GM23338 (cell line): ENCODE data around the gene CHCHD3. TPM values are rescaled to one million over a fixed set of nuclear protein-coding genes. Genes with fewer than 3 reads are reported as not detected.

ENCODE experiments used
- ATAC-seq: fragments of 200-7000 bp; cut with Tn5 transposase; 3 replicates; pipeline ENCODE4 v1.9.1; 2020
- DNase-seq: peaks from one replicate; pipeline ENCODE4 v3.0.0-alpha.2; 2015; ENCODE audit warnings: low spot score
- H2AFZ ChIP-seq: fragments of 200-600 bp; sonication (generic); 2 replicates; pipeline ENCODE4 v1.8.0; 2016; ENCODE audit warnings: antibody characterized with exemption, mild to moderate bottlenecking, moderate library complexity
- H3F3A ChIP-seq: fragments of 200-600 bp; sonication (generic); replicated peaks from 2 replicates; pipeline ENCODE4 v1.8.0; 2017; ENCODE audit warnings: antibody characterized with exemption, mixed run types, low read depth
- H3K27ac ChIP-seq: fragments of 200-600 bp; sonication (generic); 2 replicates; pipeline ENCODE4 v1.6.1; 2016; ENCODE audit warnings: low read depth
- H3K27me3 ChIP-seq: fragments of 200-600 bp; sonication (generic); 2 replicates; pipeline ENCODE4 v1.8.0; 2016; ENCODE audit warnings: mild to moderate bottlenecking, mixed run types, moderate library complexity; ENCODE audit not compliant: insufficient read depth
- H3K36me3 ChIP-seq: fragments of 200-600 bp; sonication (generic); 2 replicates; pipeline ENCODE4 v1.8.0; 2016; ENCODE audit warnings: mild to moderate bottlenecking; ENCODE audit not compliant: insufficient read depth
- H3K4me1 ChIP-seq: fragments of 200-600 bp; sonication (generic); 2 replicates; pipeline ENCODE4 v1.8.0; 2016; ENCODE audit warnings: mild to moderate bottlenecking, moderate library complexity; ENCODE audit not compliant: insufficient read depth
- H3K4me2 ChIP-seq: fragments of 200-600 bp; sonication (generic); 2 replicates; pipeline ENCODE4 v1.7.1; 2017; ENCODE audit warnings: mixed run types
- H3K4me3 ChIP-seq: fragments of 200-600 bp; sonication (generic); 2 replicates; pipeline ENCODE4 v1.6.1; 2016; ENCODE audit warnings: mixed run types
- H3K79me2 ChIP-seq: fragments of 200-600 bp; sonication (generic); replicated peaks from 2 replicates; pipeline ENCODE4 v1.8.0; 2017; ENCODE audit warnings: mild to moderate bottlenecking; ENCODE audit not compliant: insufficient read depth
- H3K9me2 ChIP-seq: fragments of 200-600 bp; sonication (generic); 2 replicates; pipeline ENCODE4 v1.8.0; 2017; ENCODE audit not compliant: insufficient read depth
- H4K20me1 ChIP-seq: fragments of 200-600 bp; sonication (generic); replicated peaks from 2 replicates; pipeline ENCODE4 v1.8.0; 2017; ENCODE audit warnings: mild to moderate bottlenecking; ENCODE audit not compliant: insufficient read depth
- H3K27ac Mint-ChIP-seq: 2 replicates; pipeline ENCODE4 v1.8.0; 2020; ENCODE audit warnings: inconsistent platforms, mild to moderate bottlenecking, moderate library complexity, mixed read lengths
- H3K27me3 Mint-ChIP-seq: 3 replicates; pipeline ENCODE4 v1.8.0; 2022; ENCODE audit warnings: low read depth, mild to moderate bottlenecking, moderate library complexity, mixed read lengths, inconsistent platforms; ENCODE audit not compliant: insufficient read depth, poor library complexity
- H3K36me3 Mint-ChIP-seq: 3 replicates; pipeline ENCODE4 v1.8.0; 2021; ENCODE audit warnings: low read depth, mild to moderate bottlenecking, inconsistent platforms, moderate library complexity, mixed read lengths
- H3K4me1 Mint-ChIP-seq: 3 replicates; pipeline ENCODE4 v1.8.0; 2020; ENCODE audit warnings: mild to moderate bottlenecking, inconsistent platforms, mixed read lengths
- H3K4me3 Mint-ChIP-seq: 3 replicates; pipeline ENCODE4 v1.8.0; 2021; ENCODE audit warnings: moderate library complexity, mild to moderate bottlenecking, inconsistent platforms, mixed read lengths
- H3K9me3 Mint-ChIP-seq: 3 replicates; pipeline ENCODE4 v1.8.0; 2020; ENCODE audit warnings: moderate library complexity, mild to moderate bottlenecking, inconsistent platforms, mixed read lengths
- CREB1 ChIP-seq: fragments of 250-450 bp; sonication (Bioruptor Pico); IDR thresholded peaks from 2 replicates; pipeline ENCODE4 v1.5.0; 2020; ENCODE audit warnings: low read depth, mild to moderate bottlenecking, moderate library complexity
- ETS1 ChIP-seq: IDR thresholded peaks from 2 replicates; pipeline ENCODE4 v1.6.1; 2016; ENCODE audit warnings: antibody characterized with exemption
- JUNB ChIP-seq: IDR thresholded peaks from one replicate; pipeline ENCODE4 v1.6.1; 2016; ENCODE audit warnings: antibody characterized with exemption; ENCODE audit not compliant: unreplicated experiment
- NANOG ChIP-seq: IDR thresholded peaks from 2 replicates; pipeline ENCODE4 v1.6.1; 2016; ENCODE audit warnings: antibody characterized with exemption, borderline replicate concordance
- POLR2AphosphoS5 ChIP-seq: IDR thresholded peaks from 2 replicates; pipeline ENCODE4 v1.6.1; 2016; ENCODE audit warnings: antibody characterized with exemption, low read depth
- REST ChIP-seq: IDR thresholded peaks from one replicate; pipeline ENCODE4 v1.6.1; 2018; ENCODE audit warnings: antibody characterized with exemption; ENCODE audit not compliant: unreplicated experiment
- STAT1 ChIP-seq: IDR thresholded peaks from one replicate; pipeline ENCODE4 v1.6.1; 2016; ENCODE audit warnings: antibody characterized with exemption; ENCODE audit not compliant: unreplicated experiment
- ZNF114 ChIP-seq: fragments of 250-450 bp; sonication (Bioruptor Pico); IDR thresholded peaks from 2 replicates; pipeline ENCODE4 v1.5.0; 2020; ENCODE audit warnings: mild to moderate bottlenecking, moderate library complexity
- ZNF331 ChIP-seq: fragments of 250-450 bp; sonication (Bioruptor Pico); IDR thresholded peaks from 2 replicates; pipeline ENCODE4 v1.5.0; 2020; ENCODE audit warnings: low read depth, mild to moderate bottlenecking, moderate library complexity
- ZNF462 ChIP-seq: fragments of 250-450 bp; sonication (Bioruptor Pico); IDR thresholded peaks from 2 replicates; pipeline ENCODE4 v1.5.0; 2020; ENCODE audit warnings: mild to moderate bottlenecking, moderate library complexity
- polyA plus RNA-seq: library from polyadenylated mRNA; unstranded; fragments of >200 nt; fragmentation: Nextera tagmentation; extraction: Ambion mirVana; gene quantifications from 2 replicates; pipeline ENCODE4 v1.2.1, GENCODE V29; 2016
- total RNA-seq: library from RNA; depleted of rRNA; stranded (reverse); fragments of >200 nt; shearing (Covaris generic); gene quantifications from 2 replicates; pipeline ENCODE4 v1.2.3, GENCODE V29; 2014
- TF ChIP-seq, protein P1 (sequence below), 2 experiments: fragments of 200-600 bp in 1 of 2; sonication (generic) in 1 of 2; conservative IDR thresholded peaks; 2 replicates each; pipeline versions ENCODE4 v1.5.1 to v1.6.1; 2016 to 2017; ENCODE audit warnings: antibody characterized with exemption in 2 of 2, low read depth in 2 of 2, mild to moderate bottlenecking in 2 of 2, moderate library complexity in 1 of 2

CHCHD3 gene
- total and polyA plus RNA-seq, 2 experiments from 2014 or later, result 107 to 131 TPM

GRCh38 chr7:132861424-132861823 is 220.5 kb downstream of the CHCHD3 start:
- Histone ChIP-seq H3K79me2 (peaks cover 15% of the 10 kb centered on the region), H4K20me1 (peaks cover 3% of the 10 kb centered on the region; the same call in 1 of the 2 replicates), H3K4me3 (no peak overlapping the region), H3F3A (no peaks in the 10 kb centered on the region), H3K9me2 (no peaks in the 10 kb centered on the region; the same call in 1 of the 2 replicates), H3K4me2 (no peak overlapping the region), H2AFZ (no peak overlapping the region), H3K27ac (no peak overlapping the region), H3K4me1 (no peaks in the 10 kb centered on the region; the same call in 1 of the 2 replicates), H3K27me3 (no peaks in the 10 kb centered on the region), H3K36me3 (0 out of 2 replicates have a peak, but pooled peaks cover 3% of the 10 kb centered on the region)
- Mint-ChIP-seq H3K27me3 (peaks cover 3% of the 10 kb centered on the region), H3K27ac (no peak overlapping the region), H3K4me1 (peaks cover 13% of the 10 kb centered on the region), H3K4me3 (no peak overlapping the region), H3K9me3 (no peaks in the 10 kb centered on the region), H3K36me3 (peaks cover 14% of the 10 kb centered on the region; the same call in 2 of the 3 replicates)
- TF ChIP-seq CREB1 (CRISPR knock-in tag), result no peak
- TF ChIP-seq ZNF462 (CRISPR knock-in tag), result no peak
- TF ChIP-seq REST, result no peak
- no peak for TF ChIP-seq NANOG
- TF ChIP-seq POLR2AphosphoS5, result no peak
- TF ChIP-seq JUNB, result no peak
- no peak for TF ChIP-seq ETS1
- no peak for TF ChIP-seq ZNF114 (CRISPR knock-in tag)
- no peak for TF ChIP-seq STAT1
- TF ChIP-seq, protein P1, sequence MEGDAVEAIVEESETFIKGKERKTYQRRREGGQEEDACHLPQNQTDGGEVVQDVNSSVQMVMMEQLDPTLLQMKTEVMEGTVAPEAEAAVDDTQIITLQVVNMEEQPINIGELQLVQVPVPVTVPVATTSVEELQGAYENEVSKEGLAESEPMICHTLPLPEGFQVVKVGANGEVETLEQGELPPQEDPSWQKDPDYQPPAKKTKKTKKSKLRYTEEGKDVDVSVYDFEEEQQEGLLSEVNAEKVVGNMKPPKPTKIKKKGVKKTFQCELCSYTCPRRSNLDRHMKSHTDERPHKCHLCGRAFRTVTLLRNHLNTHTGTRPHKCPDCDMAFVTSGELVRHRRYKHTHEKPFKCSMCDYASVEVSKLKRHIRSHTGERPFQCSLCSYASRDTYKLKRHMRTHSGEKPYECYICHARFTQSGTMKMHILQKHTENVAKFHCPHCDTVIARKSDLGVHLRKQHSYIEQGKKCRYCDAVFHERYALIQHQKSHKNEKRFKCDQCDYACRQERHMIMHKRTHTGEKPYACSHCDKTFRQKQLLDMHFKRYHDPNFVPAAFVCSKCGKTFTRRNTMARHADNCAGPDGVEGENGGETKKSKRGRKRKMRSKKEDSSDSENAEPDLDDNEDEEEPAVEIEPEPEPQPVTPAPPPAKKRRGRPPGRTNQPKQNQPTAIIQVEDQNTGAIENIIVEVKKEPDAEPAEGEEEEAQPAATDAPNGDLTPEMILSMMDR (conservative IDR thresholded peaks at IDR 0.05; ENCODE audit: low read depth in 2 of 2), result no peak
- TF ChIP-seq ZNF331, result no peak
- DNase-seq, result no peak
- no peak for ATAC-seq
